Activated T-cell treated with anti-CD3 and anti-CD28 coated beads for 1 hour (primary cell): Measurements from ENCODE around the gene GNA14.
"Not testable (repeated sequence)": the region's sequence is repeated elsewhere in the genome, so short reads cannot be mapped to it uniquely, and the experiment has no call there.

Experiments used
- DNase-seq: peaks from one replicate; pipeline ENCODE4 v3.0.0-alpha.2; 2020; ENCODE audit warnings: low read depth

The GNA14 gene

GRCh38 chr9:77489405-77490163 is 158.5 kb downstream of the GNA14 start:
- DNase-seq: not testable (repeated sequence)

GRCh38 chr9:77488439-77489126 is 159.5 kb downstream of the GNA14 start:
- no peak for DNase-seq

- no peak for DNase-seq
Observed at GRCh38 chr9:77486968-77487367, 161.2 kb downstream of the GNA14 start.

GRCh38 chr9:77486463-77486862 is 161.7 kb downstream of the GNA14 start:
- DNase-seq: no peak

- no peak for DNase-seq
Observed at GRCh38 chr9:77475641-77476473, 172.3 kb downstream of the GNA14 start.

- DNase-seq: no peak
Observed at GRCh38 chr9:77474936-77475335, 173.2 kb downstream of the GNA14 start.

- DNase-seq: no peak
Observed at GRCh38 chr9:77472646-77473045, 175.5 kb downstream of the GNA14 start.

GRCh38 chr9:77471572-77471971 is 176.6 kb downstream of the GNA14 start:
- no peak for DNase-seq

- DNase-seq: no peak
Observed at GRCh38 chr9:77469515-77470231, 178.4 kb downstream of the GNA14 start.

- DNase-seq: no peak
Observed at GRCh38 chr9:77464661-77465060, 183.5 kb downstream of the GNA14 start.

GRCh38 chr9:77463151-77463550 is 185.0 kb downstream of the GNA14 start:
- DNase-seq: no peak

GRCh38 chr9:77462066-77462465 is 186.1 kb downstream of the GNA14 start:
- no peak for DNase-seq

- DNase-seq: no peak
Observed at GRCh38 chr9:77460938-77461337, 187.2 kb downstream of the GNA14 start.

GRCh38 chr9:77457916-77458592 is 190.1 kb downstream of the GNA14 start:
- DNase-seq: peak; percentile 52

GRCh38 chr9:77456829-77457437 is 191.2 kb downstream of the GNA14 start:
- DNase-seq: peak; percentile 76

GRCh38 chr9:77455312-77455927 is 192.7 kb downstream of the GNA14 start:
- DNase-seq: peak; percentile 14

GRCh38 chr9:77454663-77455062 is 193.5 kb downstream of the GNA14 start:
- no peak for DNase-seq

- DNase-seq: no peak
Observed at GRCh38 chr9:77453825-77454647, 194.1 kb downstream of the GNA14 start.

GRCh38 chr9:77451507-77451906 is 196.6 kb downstream of the GNA14 start:
- DNase-seq: no peak

- DNase-seq: no peak
Observed at GRCh38 chr9:77450085-77450475, 198.0 kb downstream of the GNA14 start.
